Left lung (tissue), 10 donors: ENCODE data around the gene SMAD6. TPM values are rescaled to one million over a fixed set of nuclear protein-coding genes. Genes with fewer than 3 reads are reported as not detected.

Experiments
- ATAC-seq: fragments of 200-7000 bp; cut with Tn5 transposase; one replicate; pipeline ENCODE4 v1.9.1; 2020; ENCODE audit warnings: moderate library complexity
- DNase-seq, 4 donors: peaks; one replicate each; pipeline ENCODE4 v3.0.0-alpha.2; 2013 to 2020
- H3K27ac ChIP-seq, 2 donors: fragments of 200-600 bp; sonication (generic) in 1 of 2; one replicate each; pipeline versions ENCODE4 v1.5.0 to v1.8.0; 2020 to 2021
- H3K27me3 ChIP-seq, 2 donors: fragments of 200-600 bp; sonication (generic) in 1 of 2; one replicate each; pipeline versions ENCODE4 v1.5.0 to v1.8.0; 2020 to 2021
- H3K36me3 ChIP-seq, 2 donors: fragments of 200-600 bp; sonication (generic) in 1 of 2; one replicate each; pipeline versions ENCODE4 v1.5.0 to v1.8.0; 2020 to 2021
- H3K4me1 ChIP-seq, 2 donors: fragments of 200-600 bp; one replicate each; pipeline ENCODE4 v1.8.0; 2021
- H3K4me3 ChIP-seq, 2 donors: fragments of 200-600 bp; sonication (generic) in 1 of 2; one replicate each; pipeline versions ENCODE4 v1.5.0 to v1.8.0; 2020 to 2021; ENCODE audit warnings: mild to moderate bottlenecking in 1 of 2
- H3K9me3 ChIP-seq, 2 donors: fragments of 200-600 bp; sonication (generic) in 1 of 2; one replicate each; pipeline versions ENCODE4 v1.5.0 to v1.8.0; 2020 to 2021
- intact Hi-C, 2 donors: fragments of 100-400 bp; cut with DNase I; formaldehyde crosslinking; loops; one replicate each; pipeline versions ENCODE4 v1.11.2 to v1.14.2; 2022
- polyA plus RNA-seq, 6 donors: library from polyadenylated mRNA; unstranded; fragments of 120-200 nt; gene quantifications; one replicate each; pipeline ENCODE4 v1.2.1, GENCODE V29; 2013; ENCODE audit not compliant: insufficient read length in 6 of 6
- total RNA-seq, 2 donors: library from RNA; stranded (reverse); fragmentation: NEBNext Ultra II Directional; extraction: Animal tissue kit (Norgen Biotek cat#: 25700); gene quantifications; one replicate each; pipeline ENCODE4 v1.2.1, GENCODE V29; 2021
- TF ChIP-seq, protein P1 (sequence below), 2 donors: fragments of 200-600 bp; sonication (generic) in 1 of 2; IDR thresholded peaks; one replicate each; pipeline versions ENCODE4 v1.5.0 to v1.8.0; 2021; ENCODE audit warnings: antibody characterized with exemption in 2 of 2
- donor health status: DM: no; HTN: yes; CAD: no.
- donor health status: DM: no; HTN: no; CAD: no.

SMAD6 gene
- total and polyA plus RNA-seq, 8 donors: 25.0 to 110 (median 32.0) TPM

DNA sequence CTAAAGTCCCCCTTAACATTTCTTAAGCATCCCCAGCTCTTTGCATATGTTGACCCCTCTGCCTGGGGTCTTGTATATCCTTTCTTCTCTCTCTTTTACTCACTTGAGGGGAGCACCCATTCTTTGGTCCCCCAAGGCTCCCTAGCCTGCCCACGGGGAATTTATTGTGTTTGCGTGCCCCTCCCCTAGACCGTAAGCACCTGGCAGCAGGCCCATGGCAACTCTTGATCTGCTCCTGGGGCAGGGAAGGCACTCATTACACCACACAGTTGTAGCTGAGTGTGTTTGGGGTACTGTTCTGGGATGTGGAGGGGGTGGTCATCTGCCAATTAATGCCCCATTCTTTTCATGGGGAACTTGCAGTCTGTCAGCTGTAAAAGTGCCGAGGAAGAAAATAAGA lies 27.3 kb upstream of the SMAD6 start:
- ATAC-seq (no peak), DNase-seq (no peak)
- Histone ChIP-seq H3K4me1 (peaks cover 3 to 28% of the 10 kb centered on the region in 2 donors), H3K36me3 (no peaks in the 10 kb centered on the region), H3K9me3 (no peaks in the 10 kb centered on the region), H3K27me3 (no peaks in the 10 kb centered on the region), H3K4me3 (no peak overlapping the region), H3K27ac (no peak overlapping the region)
- TF ChIP-seq, protein P1, sequence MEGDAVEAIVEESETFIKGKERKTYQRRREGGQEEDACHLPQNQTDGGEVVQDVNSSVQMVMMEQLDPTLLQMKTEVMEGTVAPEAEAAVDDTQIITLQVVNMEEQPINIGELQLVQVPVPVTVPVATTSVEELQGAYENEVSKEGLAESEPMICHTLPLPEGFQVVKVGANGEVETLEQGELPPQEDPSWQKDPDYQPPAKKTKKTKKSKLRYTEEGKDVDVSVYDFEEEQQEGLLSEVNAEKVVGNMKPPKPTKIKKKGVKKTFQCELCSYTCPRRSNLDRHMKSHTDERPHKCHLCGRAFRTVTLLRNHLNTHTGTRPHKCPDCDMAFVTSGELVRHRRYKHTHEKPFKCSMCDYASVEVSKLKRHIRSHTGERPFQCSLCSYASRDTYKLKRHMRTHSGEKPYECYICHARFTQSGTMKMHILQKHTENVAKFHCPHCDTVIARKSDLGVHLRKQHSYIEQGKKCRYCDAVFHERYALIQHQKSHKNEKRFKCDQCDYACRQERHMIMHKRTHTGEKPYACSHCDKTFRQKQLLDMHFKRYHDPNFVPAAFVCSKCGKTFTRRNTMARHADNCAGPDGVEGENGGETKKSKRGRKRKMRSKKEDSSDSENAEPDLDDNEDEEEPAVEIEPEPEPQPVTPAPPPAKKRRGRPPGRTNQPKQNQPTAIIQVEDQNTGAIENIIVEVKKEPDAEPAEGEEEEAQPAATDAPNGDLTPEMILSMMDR (IDR thresholded peaks at IDR 0.05): no peak
- intact Hi-C loops: no loop called here

DNA sequence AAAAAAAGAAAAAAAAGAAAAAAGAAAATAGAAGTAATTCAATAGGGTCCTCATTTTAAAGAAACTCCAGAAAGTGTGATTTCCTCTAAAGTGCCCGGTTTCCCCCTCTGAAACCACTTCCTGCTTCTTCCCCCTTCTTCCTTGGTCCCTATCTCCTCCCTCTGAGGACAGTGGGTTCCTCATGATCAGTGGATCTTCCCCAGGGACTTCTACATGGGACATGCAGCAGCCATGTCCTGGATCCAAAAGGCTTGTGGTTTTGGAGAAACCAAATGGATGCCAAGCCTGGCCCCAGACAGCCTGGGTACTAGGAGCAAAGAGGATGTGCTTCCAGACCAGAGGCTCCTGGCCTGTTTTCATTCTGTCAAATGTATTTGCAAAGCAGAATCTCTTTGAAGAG lies 26.6 kb upstream of the SMAD6 start:
- TF ChIP-seq, protein P1 (IDR thresholded peaks at IDR 0.05): no peak
- peaks cover 3 to 28% of the 10 kb centered on the region in 2 donors for H3K4me1 ChIP-seq
- H3K4me3 ChIP-seq: no peak overlapping the region
- no peaks in the 10 kb centered on the region for H3K36me3 ChIP-seq
- DNase-seq (no peak), ATAC-seq (no peak)
- intact Hi-C loops: no loop called here
- H3K27me3 ChIP-seq: no peaks in the 10 kb centered on the region
- no peak overlapping the region for H3K27ac ChIP-seq
- H3K9me3 ChIP-seq: no peaks in the 10 kb centered on the region

DNA sequence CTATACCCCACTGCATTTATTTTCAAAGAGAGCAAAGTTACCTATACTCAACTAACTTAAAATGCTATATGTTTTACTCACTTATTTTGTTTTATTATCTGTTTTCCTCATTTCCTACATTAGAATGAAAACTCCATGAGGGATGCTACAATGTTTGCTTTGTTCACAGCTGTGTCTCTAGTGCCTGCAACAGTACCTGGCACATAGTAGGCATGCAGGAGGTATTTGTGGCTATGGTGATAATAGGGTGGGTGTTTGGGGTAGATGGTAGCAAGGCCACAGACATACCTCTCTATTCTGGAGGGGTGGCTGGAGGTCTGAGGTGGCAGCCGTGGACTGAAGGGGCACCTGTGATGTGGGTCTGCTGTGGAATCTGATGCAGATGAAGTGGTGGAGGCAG lies 24.7 kb upstream of the SMAD6 start:
- Histone ChIP-seq H3K9me3 (peaks cover 0 to 4% of the 10 kb centered on the region in 2 donors), H3K36me3 (no peaks in the 10 kb centered on the region), H3K27ac (no peak overlapping the region), H3K27me3 (no peaks in the 10 kb centered on the region), H3K4me1 (peaks cover 3 to 28% of the 10 kb centered on the region in 2 donors), H3K4me3 (no peak overlapping the region)
- ATAC-seq (no peak), DNase-seq (no peak)
- intact Hi-C loops: no loop called here
- TF ChIP-seq, protein P1 (IDR thresholded peaks at IDR 0.05): no peak

DNA sequence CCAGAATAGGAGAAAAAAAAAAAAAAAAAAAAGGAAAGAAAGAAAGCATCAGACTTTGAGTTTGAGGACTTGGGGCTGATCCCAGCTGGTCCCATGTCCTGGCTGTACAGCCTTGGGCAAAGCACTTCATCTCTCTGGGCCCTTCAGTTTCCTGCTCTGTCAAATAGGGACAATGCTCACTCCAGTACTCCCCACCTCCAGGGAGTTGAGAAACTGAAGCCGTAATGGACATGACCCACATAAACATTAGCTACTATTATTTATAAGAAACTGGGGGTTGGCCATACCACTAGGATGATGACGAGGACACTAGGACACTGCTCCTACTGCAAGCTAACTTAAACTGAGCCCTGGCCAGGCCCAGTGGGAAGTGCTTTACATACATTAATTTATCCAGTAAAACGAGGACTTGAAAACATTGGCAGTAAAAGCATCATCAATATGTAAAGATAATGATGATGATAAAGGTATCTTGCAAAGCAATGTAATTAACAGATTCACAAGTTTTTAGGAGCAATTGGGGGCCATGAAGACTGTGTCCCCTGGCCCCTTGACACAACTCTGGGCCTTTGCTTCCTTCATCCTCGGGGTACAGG lies 22.9 kb upstream of the SMAD6 start:
- no peaks in the 10 kb centered on the region for H3K36me3 ChIP-seq
- no peak for ATAC-seq
- DNase-seq: no peak
- peaks cover 3 to 23% of the 10 kb centered on the region in 2 donors for H3K4me1 ChIP-seq
- H3K9me3 ChIP-seq: peaks cover 0 to 4% of the 10 kb centered on the region in 2 donors
- no peak overlapping the region for H3K27ac ChIP-seq
- TF ChIP-seq, protein P1 (IDR thresholded peaks at IDR 0.05): no peak
- intact Hi-C loops: no loop called here
- no peaks in the 10 kb centered on the region for H3K27me3 ChIP-seq
- H3K4me3 ChIP-seq: no peak overlapping the region

DNA sequence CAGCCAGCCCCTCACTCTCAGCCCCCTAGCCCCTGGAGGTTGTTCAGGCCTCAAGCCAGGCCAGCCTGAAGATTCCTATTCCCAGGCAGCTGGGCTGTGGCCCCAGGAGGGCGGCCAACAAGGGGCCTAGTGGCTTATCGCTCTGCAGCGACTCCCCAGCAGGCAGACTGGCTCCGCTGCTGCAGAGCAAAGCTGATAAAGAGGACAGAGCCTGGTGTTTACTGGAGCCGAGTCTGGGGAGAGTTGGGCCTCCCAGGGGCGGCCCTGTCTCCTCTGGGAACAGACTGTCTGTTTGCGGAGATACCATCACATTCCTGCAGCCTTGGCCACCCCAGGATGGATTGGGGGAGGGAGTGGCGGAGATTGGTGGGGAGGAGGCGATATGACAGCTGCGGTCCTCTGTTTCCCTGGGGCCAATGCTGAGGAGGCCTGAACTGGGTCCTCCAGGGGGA lies 22.4 kb upstream of the SMAD6 start:
- no peak overlapping the region for H3K27ac ChIP-seq
- H3K27me3 ChIP-seq: no peaks in the 10 kb centered on the region
- peaks cover 0 to 4% of the 10 kb centered on the region in 2 donors for H3K9me3 ChIP-seq
- no peaks in the 10 kb centered on the region for H3K36me3 ChIP-seq
- ATAC-seq: no peak
- DNase-seq: peak in 1 of 4 donors; percentile 54
- TF ChIP-seq, protein P1 (IDR thresholded peaks at IDR 0.05): no peak
- intact Hi-C loops: no loop called here
- H3K4me1 ChIP-seq: peaks cover 3 to 18% of the 10 kb centered on the region in 2 donors
- no peak overlapping the region for H3K4me3 ChIP-seq
